Skeletal muscle satellite cell (primary cell): Measurements from ENCODE around the gene SIGLEC8. TPM values are rescaled to one million over a fixed set of nuclear protein-coding genes. Genes with fewer than 3 reads are reported as not detected.
"Not testable (repeated sequence)": the region's sequence is repeated elsewhere in the genome, so short reads cannot be mapped to it uniquely, and the experiment has no call there.

Experiments used
- H3K27me3 ChIP-seq: 2 replicates; pipeline ENCODE4 v1.7.0; 2013; ENCODE audit warnings: low read length; ENCODE audit not compliant: control insufficient read depth, insufficient read depth
- H3K36me3 ChIP-seq: 2 replicates; pipeline ENCODE4 v1.7.0; 2013; ENCODE audit warnings: mild to moderate bottlenecking, control low read depth, low read length; ENCODE audit not compliant: insufficient read depth
- H3K4me1 ChIP-seq: 2 replicates; pipeline ENCODE4 v1.7.0; 2013; ENCODE audit warnings: low read length; ENCODE audit not compliant: control insufficient read depth, insufficient read depth
- H3K4me2 ChIP-seq: 2 replicates; pipeline ENCODE4 v1.7.0; 2013; ENCODE audit warnings: mild to moderate bottlenecking, low read length
- H3K4me3 ChIP-seq: 2 replicates; pipeline ENCODE4 v1.7.0; 2013; ENCODE audit warnings: low read length
- H3K9ac ChIP-seq: 2 replicates; pipeline ENCODE4 v1.7.0; 2013; ENCODE audit warnings: mild to moderate bottlenecking, low read depth, low read length, moderate library complexity
- H3K9me3 ChIP-seq: replicated peaks from 2 replicates; pipeline ENCODE4 v1.7.0; 2013; ENCODE audit warnings: mild to moderate bottlenecking, control low read depth, low read length
- small RNA-seq: library from RNA; depleted of rRNA; stranded (forward); fragments of <200 nt; gene quantifications from one replicate; pipeline ENCODE3, GENCODE V24; 2012

The SIGLEC8 gene

GRCh38 chr19:51417107-51417809 is 41.0 kb downstream of the SIGLEC8 start, which contains the start of gene SIGLEC10:
SIGLEC10 (minus strand) TSS chr19:51417642; CDS start chr19:51417581, 61 bp downstream.
- H3K27me3 ChIP-seq: no peaks in the 10 kb centered on the region
- H3K9me3 ChIP-seq: no peaks in the 10 kb centered on the region
- no peak within 1 kb of the TSS for H3K9ac ChIP-seq
- H3K4me3 ChIP-seq: no peak within 1 kb of the TSS
- H3K4me2 ChIP-seq: no peak within 1 kb of the TSS
- H3K36me3 ChIP-seq: no peaks in the 10 kb centered on the region
- H3K4me1 ChIP-seq: no peaks in the 10 kb centered on the region

GRCh38 chr19:51416422-51416821 is 41.8 kb downstream of the SIGLEC8 start:
- H3K9ac ChIP-seq, H3K9me3 ChIP-seq, H3K4me1 ChIP-seq, H3K27me3 ChIP-seq, H3K36me3 ChIP-seq, H3K4me3 ChIP-seq, H3K4me2 ChIP-seq: not testable (repeated sequence)

- Histone ChIP-seq H3K9ac (no peak overlapping the region), H3K4me2 (no peak overlapping the region), H3K36me3 (no peaks in the 10 kb centered on the region), H3K27me3 (no peaks in the 10 kb centered on the region), H3K4me3 (no peak overlapping the region), H3K4me1 (no peaks in the 10 kb centered on the region), H3K9me3 (no peaks in the 10 kb centered on the region)
These were observed 43.1 kb downstream of the SIGLEC8 start for GRCh38 chr19:51415187-51415586.

GRCh38 chr19:51410950-51411748 is 47.1 kb downstream of the SIGLEC8 start:
- H3K4me2 ChIP-seq: no peak overlapping the region
- no peaks in the 10 kb centered on the region for H3K4me1 ChIP-seq
- H3K27me3 ChIP-seq: no peaks in the 10 kb centered on the region
- no peak overlapping the region for H3K9ac ChIP-seq
- H3K36me3 ChIP-seq: no peaks in the 10 kb centered on the region
- no peak overlapping the region for H3K4me3 ChIP-seq
- H3K9me3 ChIP-seq: no peaks in the 10 kb centered on the region

- no peaks in the 10 kb centered on the region for H3K4me1 ChIP-seq
- no peak overlapping the region for H3K4me3 ChIP-seq
- H3K4me2 ChIP-seq: no peak overlapping the region
- no peaks in the 10 kb centered on the region for H3K27me3 ChIP-seq
- no peaks in the 10 kb centered on the region for H3K9me3 ChIP-seq
- H3K9ac ChIP-seq: no peak overlapping the region
- no peaks in the 10 kb centered on the region for H3K36me3 ChIP-seq
These were observed 50.6 kb downstream of the SIGLEC8 start for GRCh38 chr19:51407511-51408131.

- Histone ChIP-seq H3K4me3 (no peak overlapping the region), H3K4me2 (no peak overlapping the region), H3K9me3 (no peaks in the 10 kb centered on the region), H3K36me3 (no peaks in the 10 kb centered on the region), H3K9ac (no peak overlapping the region), H3K27me3 (no peaks in the 10 kb centered on the region), H3K4me1 (no peaks in the 10 kb centered on the region)
These were observed 56.1 kb downstream of the SIGLEC8 start for GRCh38 chr19:51402117-51402516.

Small RNA genes lying within 50 kb of the gene (small RNA-seq; reads per million reads assigned to genes)
- gene AC020914.3 (not detected), gene AC020914.5 (not detected)
